HG03196 (cell line): Measurements from ENCODE around the gene ALG14.

ENCODE experiments used
- ATAC-seq: cut with Tn5 transposase; IDR thresholded peaks from one replicate; pipeline ENCODE4 v1.9.1; 2021; ENCODE audit not compliant: unreplicated experiment

ALG14 gene

GRCh38 chr1:94935034-94935433 lies 137.7 kb downstream of the ALG14 start:
- ATAC-seq, result no peak

- ATAC-seq, result no peak
Measured at GRCh38 chr1:94934551-94934950, 138.2 kb downstream of the ALG14 start.

GRCh38 chr1:94931254-94931841 lies 141.4 kb downstream of the ALG14 start:
- no peak for ATAC-seq

GRCh38 chr1:94929351-94930217 lies 143.2 kb downstream of the ALG14 start:
- no peak for ATAC-seq

- ATAC-seq, result no peak
Measured at GRCh38 chr1:94928293-94928939, 144.3 kb downstream of the ALG14 start.

DNA sequence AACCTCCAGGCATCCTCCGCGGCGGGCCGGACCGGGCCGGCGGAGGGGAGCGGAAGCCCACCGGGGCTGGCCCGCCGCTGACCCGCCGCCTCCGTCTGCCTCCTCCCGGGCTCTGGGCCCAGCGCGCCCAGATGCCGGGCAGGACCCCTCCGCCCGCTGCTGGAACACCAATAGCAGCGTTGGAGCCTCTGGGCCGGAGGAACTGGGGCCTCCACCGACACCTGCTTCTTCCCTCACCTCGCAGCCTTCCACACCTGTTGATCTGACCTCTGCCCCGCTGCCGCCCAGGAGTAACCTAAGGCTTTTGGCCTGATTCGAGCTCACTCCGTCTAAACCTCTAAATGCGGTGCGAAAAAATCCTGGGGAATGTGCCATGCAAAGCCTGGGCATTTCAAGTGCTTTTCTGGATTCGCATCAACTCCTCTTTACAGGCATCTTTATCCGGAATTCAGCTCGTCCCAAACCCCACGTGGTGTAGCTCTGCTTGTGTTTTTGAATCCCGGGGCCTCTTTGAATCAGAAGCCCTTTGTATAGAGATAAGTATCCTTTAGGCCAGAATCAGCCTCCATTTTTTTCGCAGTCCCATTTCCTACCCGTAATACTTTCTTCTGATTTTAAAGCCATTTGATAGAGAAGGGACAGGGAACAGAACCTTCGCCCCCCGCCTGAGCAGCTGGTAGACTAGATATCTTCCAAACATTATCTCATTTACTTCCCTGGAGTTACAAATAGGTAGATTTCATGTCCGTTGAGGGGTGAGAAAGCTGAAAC lies 145.2 kb downstream of the ALG14 start:
- no peak for ATAC-seq

GRCh38 chr1:94926915-94927404 lies 145.8 kb downstream of the ALG14 start, which contains the start of gene CNN3:
Gene CNN3 (minus strand): TSS chr1:94927110. CDS start chr1:94926894, 216 bp downstream.
- ATAC-seq, result peak; percentile 82

GRCh38 chr1:94926126-94926914 lies 146.4 kb downstream of the ALG14 start:
- ATAC-seq, result peak; percentile 15

- no peak for ATAC-seq
Measured at GRCh38 chr1:94925561-94926125, 147.1 kb downstream of the ALG14 start.

- no peak for ATAC-seq
Measured at GRCh38 chr1:94925004-94925403, 147.7 kb downstream of the ALG14 start.
